ENCODE results near the gene CCND1. TPM values are rescaled to one million over a fixed set of nuclear protein-coding genes. Genes with fewer than 3 reads are reported as not detected.
A peak's percentile ranks its signal among the peaks of the same experiment; 100 is the strongest.

The CCND1 gene
- total RNA-seq, 1 donor from 2014 or later, result 55.6 TPM

DNA sequence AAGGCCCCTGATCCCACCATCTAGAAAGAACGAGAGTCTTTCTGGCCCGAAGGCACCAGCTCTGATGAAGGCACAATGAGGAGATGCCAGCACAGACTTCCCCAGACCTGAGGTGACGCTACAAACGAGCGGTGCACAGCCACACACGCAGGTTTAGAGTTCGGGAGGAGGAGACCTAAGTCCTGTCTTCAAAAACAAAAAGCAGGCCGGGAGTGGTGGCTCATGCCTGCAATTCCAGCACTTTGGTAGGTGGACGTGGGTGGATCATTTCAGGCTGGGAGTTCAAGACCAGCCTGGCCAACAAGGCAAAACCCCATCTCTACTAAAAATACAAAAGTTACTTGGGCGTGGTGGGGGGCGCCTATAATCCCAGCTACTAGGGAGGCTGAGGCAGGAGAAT, 24.7 kb downstream of the CCND1 start:
- H3K4me1 Mint-ChIP-seq (ENCODE audit: unreplicated experiment), result no peaks in the 10 kb centered on the region

GRCh38 chr11:69666261-69666660, 25.3 kb downstream of the CCND1 start:
- Mint-ChIP-seq H3K4me3 (ENCODE audit: unreplicated experiment) (no peak overlapping the region), H3K27me3 (ENCODE audit: unreplicated experiment) (peaks cover 3% of the 10 kb centered on the region), H3K27ac (ENCODE audit: unreplicated experiment) (no peak overlapping the region), H3K9me3 (ENCODE audit: unreplicated experiment) (no peaks in the 10 kb centered on the region), H3K36me3 (ENCODE audit: low read depth, unreplicated experiment) (peaks cover 30% of the 10 kb centered on the region), H3K4me1 (ENCODE audit: unreplicated experiment) (no peaks in the 10 kb centered on the region)
- no peak for DNase-seq (ENCODE audit: low spot score)
- TF ChIP-seq CTCF (IDR thresholded peaks at IDR 0.05; ENCODE audit: unreplicated experiment), result no peak

More for the DNA sequence above, 24.7 kb downstream of the CCND1 start:
- Mint-ChIP-seq H3K36me3 (ENCODE audit: low read depth, unreplicated experiment) (peaks cover 30% of the 10 kb centered on the region), H3K9me3 (ENCODE audit: unreplicated experiment) (no peaks in the 10 kb centered on the region), H3K27me3 (ENCODE audit: unreplicated experiment) (peaks cover 3% of the 10 kb centered on the region), H3K4me3 (ENCODE audit: unreplicated experiment) (no peak overlapping the region), H3K27ac (ENCODE audit: unreplicated experiment) (no peak overlapping the region)
- no peak for TF ChIP-seq CTCF (IDR thresholded peaks at IDR 0.05; ENCODE audit: unreplicated experiment)
- no peak for DNase-seq (ENCODE audit: low spot score)

- no peak for DNase-seq (ENCODE audit: low spot score)
- no peaks in the 10 kb centered on the region for H3K9me3 Mint-ChIP-seq (ENCODE audit: unreplicated experiment)
- no peak overlapping the region for H3K4me3 Mint-ChIP-seq (ENCODE audit: unreplicated experiment)
- H3K36me3 Mint-ChIP-seq (ENCODE audit: low read depth, unreplicated experiment), result peaks cover 30% of the 10 kb centered on the region
- H3K27ac Mint-ChIP-seq (ENCODE audit: unreplicated experiment), result no peak overlapping the region
- H3K27me3 Mint-ChIP-seq (ENCODE audit: unreplicated experiment), result peaks cover 3% of the 10 kb centered on the region
- no peak for TF ChIP-seq CTCF (IDR thresholded peaks at IDR 0.05; ENCODE audit: unreplicated experiment)
- no peaks in the 10 kb centered on the region for H3K4me1 Mint-ChIP-seq (ENCODE audit: unreplicated experiment)
Measured at GRCh38 chr11:69666752-69667536, 26.0 kb downstream of the CCND1 start.

- Mint-ChIP-seq H3K27ac (ENCODE audit: unreplicated experiment) (no peak overlapping the region), H3K36me3 (ENCODE audit: low read depth, unreplicated experiment) (peaks cover 30% of the 10 kb centered on the region), H3K4me3 (ENCODE audit: unreplicated experiment) (peak overlapping the region; percentile 5), H3K9me3 (ENCODE audit: unreplicated experiment) (no peaks in the 10 kb centered on the region), H3K27me3 (ENCODE audit: unreplicated experiment) (peaks cover 4% of the 10 kb centered on the region), H3K4me1 (ENCODE audit: unreplicated experiment) (no peaks in the 10 kb centered on the region)
- no peak for TF ChIP-seq CTCF (IDR thresholded peaks at IDR 0.05; ENCODE audit: unreplicated experiment)
- DNase-seq (ENCODE audit: low spot score), result no peak
Measured at GRCh38 chr11:69667619-69668604, 27.0 kb downstream of the CCND1 start.

All from endothelial cell (in vitro differentiated cells).